ENCODE measurements around the gene ACOX2. TPM values are rescaled to one million over a fixed set of nuclear protein-coding genes. Genes with fewer than 3 reads are reported as not detected.

The ACOX2 gene
- total and polyA plus RNA-seq, 2 of the 13 experiments (the other 11 are each of a cell fraction or from before 2014, with no cell fraction given), result 42.6 to 98.5 TPM

GRCh38 chr3:58537412-58538301 lies 667 bp upstream of the ACOX2 start (continued):
- no peak for TF ChIP-seq KDM2A (CRISPR knock-in tag; IDR thresholded peaks at IDR 0.05; ENCODE audit: borderline replicate concordance, low read depth)
- no peak for TF ChIP-seq ZNF598 (CRISPR knock-in tag; IDR thresholded peaks at IDR 0.05; ENCODE audit: borderline replicate concordance)
- no peak for TF ChIP-seq ZSCAN20 (CRISPR knock-in tag; IDR thresholded peaks at IDR 0.05; ENCODE audit: borderline replicate concordance)
- TF ChIP-seq NFAT5 (CRISPR knock-in tag; IDR thresholded peaks at IDR 0.05), result no peak
- no peak for TF ChIP-seq ZNF605 (CRISPR knock-in tag; IDR thresholded peaks at IDR 0.05)
- TF ChIP-seq ZNF687 (CRISPR knock-in tag; IDR thresholded peaks at IDR 0.05), result no peak
- no peak for TF ChIP-seq TBP (CRISPR knock-in tag; IDR thresholded peaks at IDR 0.05)
- no peak for TF ChIP-seq SIX1 (CRISPR knock-in tag; IDR thresholded peaks at IDR 0.05; ENCODE audit: borderline replicate concordance)
- no peak for TF ChIP-seq ETV5 (CRISPR knock-in tag; IDR thresholded peaks at IDR 0.05; ENCODE audit: borderline replicate concordance)
- no peak for TF ChIP-seq ZNF430 (CRISPR knock-in tag; IDR thresholded peaks at IDR 0.05)
- no peak for TF ChIP-seq ZMAT5 (CRISPR knock-in tag; IDR thresholded peaks at IDR 0.05; ENCODE audit: borderline replicate concordance, low read depth)
- TF ChIP-seq MEIS1 (CRISPR knock-in tag; IDR thresholded peaks at IDR 0.05; ENCODE audit: borderline replicate concordance), result no peak
- TF ChIP-seq IRX3 (CRISPR knock-in tag; IDR thresholded peaks at IDR 0.05; ENCODE audit: borderline replicate concordance, low read depth), result 0 out of 2 replicates have a peak, but pooled peaks have one; percentile 51
- TF ChIP-seq MNT (IDR thresholded peaks at IDR 0.05), result no peak
- TF ChIP-seq ARID2 (CRISPR knock-in tag; IDR thresholded peaks at IDR 0.05; ENCODE audit: borderline replicate concordance), result peak; percentile 91; the same call in 1 of the 2 replicates
- no peak for TF ChIP-seq RFXANK (CRISPR knock-in tag; IDR thresholded peaks at IDR 0.05)
- TF ChIP-seq ZBTB1 (CRISPR knock-in tag; IDR thresholded peaks at IDR 0.05; ENCODE audit: borderline replicate concordance), result no peak
